Measurements from ENCODE around the gene DCAF8L2.
"Not testable (repeated sequence)": the region's sequence is repeated elsewhere in the genome, so short reads cannot be mapped to it uniquely, and the experiment has no call there.

The DCAF8L2 gene

GRCh38 chrX:27590044-27590443, at the start of gene DCAF8L2:
DCAF8L2 (plus strand) TSS chrX:27590344; CDS start chrX:27746896, 156,552 bp downstream.
- DNase-seq = no peak

- not testable (repeated sequence) for DNase-seq
Measured at GRCh38 chrX:27541161-27541560, 49.0 kb upstream of the DCAF8L2 start.

GRCh38 chrX:27548624-27549023, 41.5 kb upstream of the DCAF8L2 start:
- DNase-seq = no peak

GRCh38 chrX:27549688-27550087, 40.5 kb upstream of the DCAF8L2 start:
- no peak for DNase-seq

- DNase-seq = no peak
Measured at GRCh38 chrX:27555514-27555913, 34.6 kb upstream of the DCAF8L2 start.

- no peak for DNase-seq
Measured at GRCh38 chrX:27565992-27566391, 24.2 kb upstream of the DCAF8L2 start.

GRCh38 chrX:27571164-27571563, 19.0 kb upstream of the DCAF8L2 start:
- no peak for DNase-seq

GRCh38 chrX:27575565-27575964, 14.6 kb upstream of the DCAF8L2 start:
- no peak for DNase-seq

GRCh38 chrX:27583976-27584375, 6.2 kb upstream of the DCAF8L2 start:
- DNase-seq = no peak

GRCh38 chrX:27591938-27592337, 1.8 kb downstream of the DCAF8L2 start:
- no peak for DNase-seq

- no peak for DNase-seq
Measured at GRCh38 chrX:27597508-27597907, 7.4 kb downstream of the DCAF8L2 start.

- no peak for DNase-seq
Measured at GRCh38 chrX:27598312-27598711, 8.2 kb downstream of the DCAF8L2 start.

- DNase-seq = no peak
Measured at GRCh38 chrX:27599928-27600327, 9.8 kb downstream of the DCAF8L2 start.

GRCh38 chrX:27600686-27601085, 10.5 kb downstream of the DCAF8L2 start:
- DNase-seq = no peak

- DNase-seq = no peak
Measured at GRCh38 chrX:27608671-27609070, 18.5 kb downstream of the DCAF8L2 start.

GRCh38 chrX:27619459-27619858, 29.3 kb downstream of the DCAF8L2 start:
- no peak for DNase-seq

GRCh38 chrX:27619975-27620374, 29.8 kb downstream of the DCAF8L2 start:
- no peak for DNase-seq

GRCh38 chrX:27622883-27623282, 32.7 kb downstream of the DCAF8L2 start:
- DNase-seq = no peak

GRCh38 chrX:27626066-27626465, 35.9 kb downstream of the DCAF8L2 start:
- DNase-seq = no peak

- DNase-seq = no peak
Measured at GRCh38 chrX:27633328-27633727, 43.2 kb downstream of the DCAF8L2 start.

- no peak for DNase-seq
Measured at GRCh38 chrX:27656581-27656980, 66.4 kb downstream of the DCAF8L2 start.

GRCh38 chrX:27660878-27661277, 70.7 kb downstream of the DCAF8L2 start:
- DNase-seq = no peak

- DNase-seq = no peak
Measured at GRCh38 chrX:27671234-27671633, 81.1 kb downstream of the DCAF8L2 start.

GRCh38 chrX:27674491-27674890, 84.3 kb downstream of the DCAF8L2 start:
- no peak for DNase-seq

GRCh38 chrX:27675493-27675892, 85.3 kb downstream of the DCAF8L2 start:
- no peak for DNase-seq

GRCh38 chrX:27679281-27679680, 89.1 kb downstream of the DCAF8L2 start:
- DNase-seq = no peak
